CD4-positive, alpha-beta T cell (primary cell): ENCODE results near the gene CERS6. TPM values are rescaled to one million over a fixed set of nuclear protein-coding genes. Genes with fewer than 3 reads are reported as not detected.

Source experiments
- ATAC-seq: fragments of 200-7000 bp; cut with Tn5 transposase; one replicate; pipeline ENCODE4 v1.10.0; 2022; ENCODE audit warnings: mild to moderate bottlenecking; ENCODE audit not compliant: poor library complexity
- CTCF ChIA-PET: fragments of 350-600 bp; sonication (Branson Sonifier 250); formaldehyde crosslinking; loops from one replicate; lab custom pipeline; 2021; ENCODE audit warnings: antibody characterized with exemption, inconsistent platforms; lab: Charles Lee
- POLR2A ChIA-PET: fragments of 350-600 bp; sonication (Branson Sonifier 250); formaldehyde crosslinking; loops from one replicate; lab custom pipeline; 2021; ENCODE audit warnings: antibody characterized with exemption, inconsistent platforms; lab: Charles Lee
- DNase-seq, 14 experiments: peaks; one replicate each; pipeline ENCODE4 v3.0.0-alpha.2; 2013 to 2020; ENCODE audit warnings: mixed read lengths in 2 of 14
- H3K27ac ChIP-seq, 2 donors: one replicate each; pipeline versions ENCODE4 v1.5.1 to v1.7.0; 2013; ENCODE audit warnings: low read length in 2 of 2, low read depth in 1 of 2, mild to moderate bottlenecking in 1 of 2
- H3K27me3 ChIP-seq, 2 experiments: 1 replicate in 1 of 2; 2 replicates in 1 of 2; pipeline versions ENCODE4 v1.6.1 to v1.7.0; 2013; ENCODE audit warnings: low read length in 2 of 2, control low read depth in 1 of 2, mild to moderate bottlenecking in 1 of 2, moderate library complexity in 1 of 2; ENCODE audit not compliant: insufficient read depth in 2 of 2, control insufficient read depth in 1 of 2
- H3K36me3 ChIP-seq: one replicate; pipeline ENCODE4 v1.6.1; 2013; ENCODE audit warnings: low read length, control low read depth; ENCODE audit not compliant: insufficient read depth
- H3K4me1 ChIP-seq: one replicate; pipeline ENCODE4 v1.6.1; 2013; ENCODE audit warnings: low read length, control low read depth; ENCODE audit not compliant: insufficient read depth
- H3K4me3 ChIP-seq: one replicate; pipeline ENCODE4 v1.5.1; 2013; ENCODE audit warnings: mild to moderate bottlenecking, low read length, moderate library complexity
- H3K9me3 ChIP-seq, 2 experiments: 1 replicate in 1 of 2; 2 replicates in 1 of 2; pipeline versions ENCODE4 v1.6.1 to v1.7.0; 2013; ENCODE audit warnings: low read length in 2 of 2, mild to moderate bottlenecking in 2 of 2, control low read depth in 1 of 2, moderate library complexity in 1 of 2; ENCODE audit not compliant: control insufficient read depth in 1 of 2, insufficient read depth in 1 of 2
- H3K27ac Mint-ChIP-seq: one replicate; pipeline ENCODE4 v1.8.0; 2020; ENCODE audit warnings: mixed read lengths
- H3K27me3 Mint-ChIP-seq: one replicate; pipeline ENCODE4 v1.8.0; 2021; ENCODE audit warnings: mixed read lengths
- H3K36me3 Mint-ChIP-seq: one replicate; pipeline ENCODE4 v1.8.0; 2021; ENCODE audit warnings: low read depth, mixed read lengths
- H3K4me1 Mint-ChIP-seq: one replicate; pipeline ENCODE4 v1.8.0; 2021; ENCODE audit warnings: low read depth, mixed read lengths
- H3K4me3 Mint-ChIP-seq: one replicate; pipeline ENCODE4 v1.8.0; 2020; ENCODE audit warnings: mild to moderate bottlenecking, mixed read lengths
- H3K9me3 Mint-ChIP-seq: one replicate; pipeline ENCODE4 v1.8.0; 2020; ENCODE audit warnings: mixed read lengths
- intact Hi-C, 2 experiments: fragments of 100-400 bp; cut with DNase I in 1 of 2; cut with micrococcal nuclease in 1 of 2; formaldehyde crosslinking; loops; one replicate each; pipeline versions ENCODE4 v1.15.1 to v1.9.0; 2023 to 2025; cut with DNase I, micrococcal nuclease
- microRNA-seq: library from miRNA; unstranded; fragments of <30 nt; microRNA quantifications from one replicate; pipeline ENCODE4 v1.2.0, GENCODE V29; 2021; ENCODE audit warnings: borderline microRNAs expressed, borderline replicate concordance
- total RNA-seq, 174 experiments: library from RNA in 2 of 174; stranded (reverse) in 2 of 174; gene quantifications; one replicate each; pipeline ENCODE4 v1.2.3 and lab custom pipeline; 2021 to 2026
- TF ChIP-seq, protein P1 (sequence below): fragments of 200-600 bp; IDR thresholded peaks from one replicate; pipeline ENCODE4 v1.8.0; 2022; ENCODE audit warnings: antibody characterized with exemption, mild to moderate bottlenecking

The CERS6 gene
- total RNA-seq, 2 experiments from 2014 or later: 16.9 to 17.9 TPM

DNA sequence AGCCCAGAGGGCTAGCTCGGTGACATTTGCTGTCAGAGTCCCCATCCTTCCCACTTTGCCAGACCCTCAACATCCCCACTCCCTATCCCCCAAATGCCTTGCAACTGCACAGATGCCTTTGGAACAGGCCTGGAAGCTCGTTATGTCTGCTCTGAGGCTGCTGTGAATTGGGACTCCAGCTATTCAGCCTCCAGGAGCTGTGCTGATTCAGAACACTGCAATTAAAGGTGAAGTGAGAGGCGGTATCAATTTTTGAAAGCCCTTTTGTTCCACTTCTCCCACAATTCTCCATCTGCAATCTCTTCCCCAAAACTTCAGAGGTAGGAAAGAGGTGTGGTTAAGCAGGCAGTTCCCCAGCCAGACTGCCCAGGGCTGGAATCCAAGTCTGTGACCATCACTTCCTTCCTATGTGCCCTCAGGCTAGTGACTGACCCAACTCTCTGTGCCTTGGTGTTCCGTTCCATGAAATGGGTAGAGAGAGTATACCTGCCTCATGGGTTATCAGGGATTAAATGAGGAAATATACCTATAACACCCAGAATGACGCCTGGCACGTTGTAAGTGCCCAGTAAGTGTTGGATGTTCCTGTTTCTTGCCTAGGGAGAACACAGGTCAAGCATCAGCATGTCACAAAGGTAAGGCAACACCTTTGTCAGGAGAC lies 363.9 kb downstream of the CERS6 start:
- no peak for DNase-seq
- CTCF ChIA-PET: no interaction called here

DNA sequence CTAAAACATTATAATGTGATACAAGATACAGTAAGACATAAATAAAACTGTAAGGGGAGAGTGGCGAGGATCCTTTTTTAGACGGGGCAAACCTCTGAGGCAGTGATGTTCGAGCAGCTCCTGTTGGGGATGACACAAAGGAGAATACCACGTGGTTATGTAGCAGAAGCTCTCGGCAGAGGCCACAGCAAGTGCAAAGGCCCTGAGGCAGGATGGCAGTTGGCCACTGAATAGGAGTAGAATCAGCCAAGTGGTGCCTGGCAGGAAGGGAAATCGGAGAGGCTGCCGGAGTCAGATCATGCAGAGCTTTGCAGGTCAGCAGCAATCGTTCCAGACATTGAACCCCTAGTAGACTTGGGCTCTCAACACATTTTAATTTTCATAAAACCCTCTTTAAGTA lies 365.5 kb downstream of the CERS6 start:
- CTCF ChIA-PET: no interaction called here
- no peaks in the 10 kb centered on the region for H3K27me3 ChIP-seq

More for the DNA sequence above, 363.9 kb downstream of the CERS6 start:
- no peaks in the 10 kb centered on the region for H3K4me1 Mint-ChIP-seq
- H3K4me1 ChIP-seq: no peaks in the 10 kb centered on the region
- no peak overlapping the region for H3K27ac Mint-ChIP-seq
- no peak overlapping the region for H3K27ac ChIP-seq
- no peaks in the 10 kb centered on the region for H3K36me3 Mint-ChIP-seq
- no peaks in the 10 kb centered on the region for H3K27me3 ChIP-seq
- no peaks in the 10 kb centered on the region for H3K27me3 Mint-ChIP-seq
- intact Hi-C loops: no loop called here
- H3K4me3 ChIP-seq: no peak overlapping the region
- TF ChIP-seq, protein P1, sequence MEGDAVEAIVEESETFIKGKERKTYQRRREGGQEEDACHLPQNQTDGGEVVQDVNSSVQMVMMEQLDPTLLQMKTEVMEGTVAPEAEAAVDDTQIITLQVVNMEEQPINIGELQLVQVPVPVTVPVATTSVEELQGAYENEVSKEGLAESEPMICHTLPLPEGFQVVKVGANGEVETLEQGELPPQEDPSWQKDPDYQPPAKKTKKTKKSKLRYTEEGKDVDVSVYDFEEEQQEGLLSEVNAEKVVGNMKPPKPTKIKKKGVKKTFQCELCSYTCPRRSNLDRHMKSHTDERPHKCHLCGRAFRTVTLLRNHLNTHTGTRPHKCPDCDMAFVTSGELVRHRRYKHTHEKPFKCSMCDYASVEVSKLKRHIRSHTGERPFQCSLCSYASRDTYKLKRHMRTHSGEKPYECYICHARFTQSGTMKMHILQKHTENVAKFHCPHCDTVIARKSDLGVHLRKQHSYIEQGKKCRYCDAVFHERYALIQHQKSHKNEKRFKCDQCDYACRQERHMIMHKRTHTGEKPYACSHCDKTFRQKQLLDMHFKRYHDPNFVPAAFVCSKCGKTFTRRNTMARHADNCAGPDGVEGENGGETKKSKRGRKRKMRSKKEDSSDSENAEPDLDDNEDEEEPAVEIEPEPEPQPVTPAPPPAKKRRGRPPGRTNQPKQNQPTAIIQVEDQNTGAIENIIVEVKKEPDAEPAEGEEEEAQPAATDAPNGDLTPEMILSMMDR: no peak
- no peak overlapping the region for H3K4me3 Mint-ChIP-seq
- H3K9me3 Mint-ChIP-seq: no peaks in the 10 kb centered on the region
- H3K36me3 ChIP-seq: no peaks in the 10 kb centered on the region
- ATAC-seq: no peak
- POLR2A ChIA-PET: no interaction called here
- no peaks in the 10 kb centered on the region for H3K9me3 ChIP-seq

DNA sequence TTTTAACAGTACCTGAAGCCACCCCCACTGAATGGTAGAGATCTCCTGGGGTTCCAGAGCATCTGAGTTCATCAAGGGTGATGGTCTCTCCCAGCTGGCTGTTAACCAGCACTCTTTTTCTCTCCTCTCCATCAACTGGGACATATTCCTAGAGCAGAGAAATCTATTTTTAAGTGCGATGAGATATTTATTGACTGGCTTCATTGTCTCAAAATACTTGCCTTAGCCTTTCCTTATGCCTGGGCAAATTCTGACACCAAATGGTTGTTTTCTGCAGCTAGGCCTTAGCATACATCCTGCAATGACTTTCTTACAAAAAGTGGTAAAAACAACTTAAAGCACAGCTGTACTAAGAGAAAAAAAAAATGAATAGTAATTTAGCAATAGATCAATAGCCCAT lies 365.9 kb downstream of the CERS6 start:
- Histone ChIP-seq H3K27ac (no peak overlapping the region), H3K9me3 (no peaks in the 10 kb centered on the region), H3K4me3 (no peak overlapping the region), H3K27me3 (no peaks in the 10 kb centered on the region), H3K36me3 (no peaks in the 10 kb centered on the region), H3K4me1 (no peaks in the 10 kb centered on the region)
- Mint-ChIP-seq H3K27ac (no peak overlapping the region), H3K27me3 (no peaks in the 10 kb centered on the region), H3K9me3 (no peaks in the 10 kb centered on the region), H3K4me3 (no peak overlapping the region), H3K4me1 (no peaks in the 10 kb centered on the region), H3K36me3 (no peaks in the 10 kb centered on the region)
- TF ChIP-seq, protein P1: no peak
- POLR2A ChIA-PET: no interaction called here
- CTCF ChIA-PET: no interaction called here
- DNase-seq (no peak), ATAC-seq (no peak)
- intact Hi-C loops: no loop called here

More for the DNA sequence above, 365.5 kb downstream of the CERS6 start:
- Mint-ChIP-seq H3K4me3 (no peak overlapping the region), H3K27me3 (no peaks in the 10 kb centered on the region), H3K36me3 (no peaks in the 10 kb centered on the region), H3K27ac (no peak overlapping the region), H3K4me1 (no peaks in the 10 kb centered on the region), H3K9me3 (no peaks in the 10 kb centered on the region)
- Histone ChIP-seq H3K9me3 (no peaks in the 10 kb centered on the region), H3K4me3 (no peak overlapping the region), H3K36me3 (no peaks in the 10 kb centered on the region), H3K4me1 (no peaks in the 10 kb centered on the region), H3K27ac (no peak overlapping the region)
- DNase-seq (no peak), ATAC-seq (no peak)
- TF ChIP-seq, protein P1: no peak
- POLR2A ChIA-PET: no interaction called here
- intact Hi-C loops: no loop called here

Small RNA genes within 50 kb of the gene (microRNA-seq; reads per million reads assigned to microRNA genes)
- not detected for gene MIR4774

Other genes starting within 250 kb of the CERS6 start
- gene STK39, start 208.7 kb upstream of the CERS6 start, total RNA-seq: 1 to 10 TPM; 7.9 to 9.5 TPM